SK-N-SH treated with all-trans-retinoic acid at 6 μM for 48 hours (cell line): Measurements from ENCODE around the gene AOPEP.
A peak's percentile ranks its signal among the peaks of the same experiment; 100 is the strongest.

Source experiments
- ATAC-seq: fragments of 200-7000 bp; cut with Tn5 transposase; 3 replicates; pipeline ENCODE4 v1.9.1; 2020; ENCODE audit warnings: mild to moderate bottlenecking, moderate library complexity
- ARNTL ChIP-seq: fragments of 450-650 bp; formaldehyde crosslinking; IDR thresholded peaks from 2 replicates; pipeline ENCODE4 v1.5.0; 2020; ENCODE audit warnings: low read depth, mild to moderate bottlenecking, moderate library complexity, borderline replicate concordance
- BACH2 ChIP-seq: fragments of 250-450 bp; sonication (Bioruptor Pico); IDR thresholded peaks from 2 replicates; pipeline ENCODE4 v1.9.0; 2021; ENCODE audit warnings: mild to moderate bottlenecking, borderline replicate concordance
- CSDC2 ChIP-seq: fragments of 250-450 bp; sonication (Bioruptor Pico); IDR thresholded peaks from 2 replicates; pipeline ENCODE4 v1.5.0; 2020; ENCODE audit warnings: mild to moderate bottlenecking, moderate library complexity
- GLIS3 ChIP-seq: fragments of 250-450 bp; sonication (Bioruptor Pico); IDR thresholded peaks from 2 replicates; pipeline ENCODE4 v1.5.0; 2020; ENCODE audit warnings: mild to moderate bottlenecking, moderate library complexity
- ISL1 ChIP-seq: fragments of 250-450 bp; sonication (Bioruptor Pico); IDR thresholded peaks from 2 replicates; pipeline ENCODE4 v2.1.2; 2022; ENCODE audit warnings: mild to moderate bottlenecking, moderate library complexity
- POU6F1 ChIP-seq: fragments of 250-450 bp; sonication (Bioruptor Pico); IDR thresholded peaks from 2 replicates; pipeline ENCODE4 v1.8.0; 2021; ENCODE audit warnings: low read depth, mild to moderate bottlenecking, moderate library complexity, borderline replicate concordance
- PPARA ChIP-seq: fragments of 250-450 bp; sonication (Bioruptor Pico); IDR thresholded peaks from 2 replicates; pipeline ENCODE4 v1.5.0; 2020; ENCODE audit warnings: mild to moderate bottlenecking, borderline replicate concordance
- SNAI2 ChIP-seq: fragments of 250-450 bp; sonication (Bioruptor Pico); IDR thresholded peaks from 2 replicates; pipeline ENCODE4 v1.5.0; 2020; ENCODE audit warnings: mild to moderate bottlenecking, moderate library complexity
- TCF4 ChIP-seq: fragments of 250-450 bp; sonication (Bioruptor Pico); IDR thresholded peaks from 2 replicates; pipeline ENCODE4 v1.8.0; 2021; ENCODE audit warnings: mild to moderate bottlenecking, moderate library complexity, borderline replicate concordance
- TOX ChIP-seq: fragments of 250-450 bp; sonication (Bioruptor Pico); IDR thresholded peaks from 2 replicates; pipeline ENCODE4 v1.8.0; 2021; ENCODE audit warnings: mild to moderate bottlenecking, moderate library complexity, borderline replicate concordance
- ZC3H10 ChIP-seq: fragments of 250-450 bp; sonication (Bioruptor Pico); IDR thresholded peaks from 2 replicates; pipeline ENCODE4 v1.5.1; 2021; ENCODE audit warnings: mild to moderate bottlenecking, moderate library complexity
- ZFP3 ChIP-seq: fragments of 250-450 bp; sonication (Bioruptor Pico); IDR thresholded peaks from 2 replicates; pipeline ENCODE4 v1.5.0; 2020; ENCODE audit warnings: mild to moderate bottlenecking, moderate library complexity
- ZFP30 ChIP-seq: fragments of 450-650 bp; formaldehyde crosslinking; IDR thresholded peaks from 2 replicates; pipeline ENCODE4 v1.5.0; 2022; ENCODE audit warnings: mild to moderate bottlenecking, moderate library complexity
- ZNF565 ChIP-seq: fragments of 450-650 bp; formaldehyde crosslinking; conservative IDR thresholded peaks from 2 replicates; pipeline ENCODE4 v1.5.0; 2020; ENCODE audit warnings: low read depth, mild to moderate bottlenecking, moderate library complexity
- ZNF70 ChIP-seq: fragments of 450-650 bp; formaldehyde crosslinking; IDR thresholded peaks from 2 replicates; pipeline ENCODE4 v1.5.0; 2020; ENCODE audit warnings: mild to moderate bottlenecking, moderate library complexity
- TF ChIP-seq, protein P1 (sequence below): fragments of 250-450 bp; sonication (Bioruptor Pico); IDR thresholded peaks from 2 replicates; pipeline ENCODE4 v1.8.0; 2020; ENCODE audit warnings: mild to moderate bottlenecking, moderate library complexity, borderline replicate concordance
- TF ChIP-seq, protein P2 (sequence below): fragments of 250-450 bp; sonication (Bioruptor Pico); IDR thresholded peaks from 2 replicates; pipeline ENCODE4 v1.5.0; 2020; ENCODE audit warnings: mild to moderate bottlenecking, moderate library complexity
- TF ChIP-seq, protein P3 (sequence below): fragments of 250-450 bp; sonication (Bioruptor Pico); IDR thresholded peaks from 2 replicates; pipeline ENCODE4 v1.5.1; 2021; ENCODE audit warnings: mild to moderate bottlenecking, moderate library complexity

Gene AOPEP

GRCh38 chr9:94700445-94700844 is 26.1 kb upstream of the AOPEP start (continued):
- TF ChIP-seq, protein P1, sequence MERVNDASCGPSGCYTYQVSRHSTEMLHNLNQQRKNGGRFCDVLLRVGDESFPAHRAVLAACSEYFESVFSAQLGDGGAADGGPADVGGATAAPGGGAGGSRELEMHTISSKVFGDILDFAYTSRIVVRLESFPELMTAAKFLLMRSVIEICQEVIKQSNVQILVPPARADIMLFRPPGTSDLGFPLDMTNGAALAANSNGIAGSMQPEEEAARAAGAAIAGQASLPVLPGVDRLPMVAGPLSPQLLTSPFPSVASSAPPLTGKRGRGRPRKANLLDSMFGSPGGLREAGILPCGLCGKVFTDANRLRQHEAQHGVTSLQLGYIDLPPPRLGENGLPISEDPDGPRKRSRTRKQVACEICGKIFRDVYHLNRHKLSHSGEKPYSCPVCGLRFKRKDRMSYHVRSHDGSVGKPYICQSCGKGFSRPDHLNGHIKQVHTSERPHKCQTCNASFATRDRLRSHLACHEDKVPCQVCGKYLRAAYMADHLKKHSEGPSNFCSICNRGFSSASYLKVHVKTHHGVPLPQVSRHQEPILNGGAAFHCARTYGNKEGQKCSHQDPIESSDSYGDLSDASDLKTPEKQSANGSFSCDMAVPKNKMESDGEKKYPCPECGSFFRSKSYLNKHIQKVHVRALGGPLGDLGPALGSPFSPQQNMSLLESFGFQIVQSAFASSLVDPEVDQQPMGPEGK (CRISPR knock-in tag) = no peak
- TF ChIP-seq ZFP3 (CRISPR knock-in tag) = no peak

DNA sequence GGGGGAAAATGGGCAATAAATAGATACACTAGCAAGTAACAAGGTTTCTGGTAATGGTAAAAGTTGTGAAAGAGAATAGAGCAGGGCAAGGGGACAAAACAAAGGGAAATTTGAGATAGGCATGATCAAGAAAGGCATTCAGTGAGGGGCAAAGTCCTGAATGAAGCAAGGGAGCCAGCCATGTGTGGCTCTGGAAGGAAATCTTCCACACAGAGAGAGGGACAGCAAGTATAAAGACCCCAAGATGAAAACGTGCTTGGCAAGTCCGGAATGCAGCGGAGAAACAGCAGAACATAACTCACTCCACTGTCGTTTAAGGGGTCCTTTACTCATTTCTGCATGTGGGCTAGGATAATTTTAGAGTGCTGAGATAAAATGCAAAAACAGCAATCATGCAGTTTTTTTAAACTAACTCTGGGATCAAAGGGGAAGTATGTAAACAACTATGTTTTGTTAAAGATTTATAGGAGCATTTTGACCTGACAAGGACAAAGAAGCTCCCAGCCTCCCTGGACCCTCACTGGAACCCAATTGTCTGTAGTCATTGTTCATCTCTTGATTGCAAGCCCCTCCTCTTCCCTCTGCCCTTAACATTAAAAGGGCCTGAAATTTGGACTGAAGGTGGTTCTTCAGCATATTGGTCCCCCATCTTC is 22.9 kb upstream of the AOPEP start:
- no peak for ATAC-seq
- TF ChIP-seq ZNF565 (no peak), ZC3H10 (CRISPR knock-in tag) (no peak), BACH2 (no peak), CSDC2 (CRISPR knock-in tag) (no peak), ISL1 (CRISPR knock-in tag) (no peak), POU6F1 (CRISPR knock-in tag) (no peak), ZFP30 (CRISPR knock-in tag) (no peak)
- TF ChIP-seq, protein P2, sequence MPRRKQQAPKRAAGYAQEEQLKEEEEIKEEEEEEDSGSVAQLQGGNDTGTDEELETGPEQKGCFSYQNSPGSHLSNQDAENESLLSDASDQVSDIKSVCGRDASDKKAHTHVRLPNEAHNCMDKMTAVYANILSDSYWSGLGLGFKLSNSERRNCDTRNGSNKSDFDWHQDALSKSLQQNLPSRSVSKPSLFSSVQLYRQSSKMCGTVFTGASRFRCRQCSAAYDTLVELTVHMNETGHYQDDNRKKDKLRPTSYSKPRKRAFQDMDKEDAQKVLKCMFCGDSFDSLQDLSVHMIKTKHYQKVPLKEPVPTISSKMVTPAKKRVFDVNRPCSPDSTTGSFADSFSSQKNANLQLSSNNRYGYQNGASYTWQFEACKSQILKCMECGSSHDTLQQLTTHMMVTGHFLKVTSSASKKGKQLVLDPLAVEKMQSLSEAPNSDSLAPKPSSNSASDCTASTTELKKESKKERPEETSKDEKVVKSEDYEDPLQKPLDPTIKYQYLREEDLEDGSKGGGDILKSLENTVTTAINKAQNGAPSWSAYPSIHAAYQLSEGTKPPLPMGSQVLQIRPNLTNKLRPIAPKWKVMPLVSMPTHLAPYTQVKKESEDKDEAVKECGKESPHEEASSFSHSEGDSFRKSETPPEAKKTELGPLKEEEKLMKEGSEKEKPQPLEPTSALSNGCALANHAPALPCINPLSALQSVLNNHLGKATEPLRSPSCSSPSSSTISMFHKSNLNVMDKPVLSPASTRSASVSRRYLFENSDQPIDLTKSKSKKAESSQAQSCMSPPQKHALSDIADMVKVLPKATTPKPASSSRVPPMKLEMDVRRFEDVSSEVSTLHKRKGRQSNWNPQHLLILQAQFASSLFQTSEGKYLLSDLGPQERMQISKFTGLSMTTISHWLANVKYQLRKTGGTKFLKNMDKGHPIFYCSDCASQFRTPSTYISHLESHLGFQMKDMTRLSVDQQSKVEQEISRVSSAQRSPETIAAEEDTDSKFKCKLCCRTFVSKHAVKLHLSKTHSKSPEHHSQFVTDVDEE (CRISPR knock-in tag) = no peak

DNA sequence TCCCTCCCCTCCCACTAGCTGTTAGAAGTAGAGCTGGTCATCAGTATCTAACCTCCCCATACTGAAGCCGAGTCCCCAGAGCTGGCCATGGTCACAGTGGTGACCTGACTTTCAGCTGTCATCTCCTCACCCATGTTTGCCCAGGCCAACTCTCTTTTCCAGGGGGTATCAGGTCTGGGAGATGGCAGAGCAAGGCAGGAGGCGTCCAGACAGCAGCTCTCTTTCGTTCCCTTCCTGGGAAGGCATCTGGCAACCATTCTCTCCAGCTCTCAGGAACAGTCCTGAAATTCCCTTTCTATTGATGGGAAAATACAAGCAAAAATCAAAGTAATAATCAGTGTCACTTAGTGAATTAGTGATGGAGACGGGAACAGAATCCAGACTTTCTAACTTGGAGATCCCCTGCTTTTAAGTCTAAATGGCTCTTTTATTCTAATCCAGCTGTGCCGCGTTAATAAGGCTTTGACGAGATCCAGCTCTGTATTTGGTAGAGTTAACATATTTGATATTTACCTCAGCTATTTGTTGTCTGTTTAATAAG is 21.3 kb upstream of the AOPEP start:
- ATAC-seq = peak; percentile 68
- TF ChIP-seq SNAI2 (no peak), PPARA (no peak), ZFP3 (CRISPR knock-in tag) (no peak), ZFP30 (CRISPR knock-in tag) (no peak), TCF4 (CRISPR knock-in tag) (no peak; the same call in 1 of the 2 replicates), TOX (CRISPR knock-in tag) (no peak), ZNF70 (CRISPR knock-in tag) (no peak), ARNTL (CRISPR knock-in tag) (no peak), ISL1 (CRISPR knock-in tag) (no peak), ZNF565 (no peak), BACH2 (no peak), GLIS3 (CRISPR knock-in tag) (no peak)
- TF ChIP-seq, protein P1 (CRISPR knock-in tag) = no peak
- TF ChIP-seq, protein P2 (CRISPR knock-in tag) = no peak
- TF ChIP-seq, protein P3, sequence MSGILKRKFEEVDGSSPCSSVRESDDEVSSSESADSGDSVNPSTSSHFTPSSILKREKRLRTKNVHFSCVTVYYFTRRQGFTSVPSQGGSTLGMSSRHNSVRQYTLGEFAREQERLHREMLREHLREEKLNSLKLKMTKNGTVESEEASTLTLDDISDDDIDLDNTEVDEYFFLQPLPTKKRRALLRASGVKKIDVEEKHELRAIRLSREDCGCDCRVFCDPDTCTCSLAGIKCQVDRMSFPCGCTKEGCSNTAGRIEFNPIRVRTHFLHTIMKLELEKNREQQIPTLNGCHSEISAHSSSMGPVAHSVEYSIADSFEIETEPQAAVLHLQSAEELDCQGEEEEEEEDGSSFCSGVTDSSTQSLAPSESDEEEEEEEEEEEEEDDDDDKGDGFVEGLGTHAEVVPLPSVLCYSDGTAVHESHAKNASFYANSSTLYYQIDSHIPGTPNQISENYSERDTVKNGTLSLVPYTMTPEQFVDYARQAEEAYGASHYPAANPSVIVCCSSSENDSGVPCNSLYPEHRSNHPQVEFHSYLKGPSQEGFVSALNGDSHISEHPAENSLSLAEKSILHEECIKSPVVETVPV (CRISPR knock-in tag) = no peak
